ENCODE measurements around the gene CP.

The CP gene

DNA sequence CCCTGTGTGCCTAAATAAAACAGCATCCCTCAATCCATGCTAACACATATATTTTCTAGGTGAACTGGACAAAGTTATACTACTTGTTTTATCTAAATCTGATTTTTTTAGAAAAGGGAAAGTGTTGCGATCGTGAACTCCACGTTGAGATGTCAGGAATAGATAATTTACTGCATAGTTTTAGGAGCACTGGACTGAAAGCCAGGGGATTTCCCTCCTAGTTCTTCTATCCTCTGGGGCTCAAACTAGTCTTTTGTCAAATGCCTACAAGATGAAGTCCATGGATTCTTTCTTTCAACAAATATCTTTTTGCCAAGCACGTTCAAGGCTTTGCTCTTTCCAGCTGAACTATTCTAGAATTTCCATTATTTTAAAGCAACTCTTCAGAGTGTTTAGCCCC, 92.8 kb downstream of the CP start:
- DNase-seq (ENCODE audit: low read depth in 2 of 2, low spot score in 1 of 2), result no peak

DNA sequence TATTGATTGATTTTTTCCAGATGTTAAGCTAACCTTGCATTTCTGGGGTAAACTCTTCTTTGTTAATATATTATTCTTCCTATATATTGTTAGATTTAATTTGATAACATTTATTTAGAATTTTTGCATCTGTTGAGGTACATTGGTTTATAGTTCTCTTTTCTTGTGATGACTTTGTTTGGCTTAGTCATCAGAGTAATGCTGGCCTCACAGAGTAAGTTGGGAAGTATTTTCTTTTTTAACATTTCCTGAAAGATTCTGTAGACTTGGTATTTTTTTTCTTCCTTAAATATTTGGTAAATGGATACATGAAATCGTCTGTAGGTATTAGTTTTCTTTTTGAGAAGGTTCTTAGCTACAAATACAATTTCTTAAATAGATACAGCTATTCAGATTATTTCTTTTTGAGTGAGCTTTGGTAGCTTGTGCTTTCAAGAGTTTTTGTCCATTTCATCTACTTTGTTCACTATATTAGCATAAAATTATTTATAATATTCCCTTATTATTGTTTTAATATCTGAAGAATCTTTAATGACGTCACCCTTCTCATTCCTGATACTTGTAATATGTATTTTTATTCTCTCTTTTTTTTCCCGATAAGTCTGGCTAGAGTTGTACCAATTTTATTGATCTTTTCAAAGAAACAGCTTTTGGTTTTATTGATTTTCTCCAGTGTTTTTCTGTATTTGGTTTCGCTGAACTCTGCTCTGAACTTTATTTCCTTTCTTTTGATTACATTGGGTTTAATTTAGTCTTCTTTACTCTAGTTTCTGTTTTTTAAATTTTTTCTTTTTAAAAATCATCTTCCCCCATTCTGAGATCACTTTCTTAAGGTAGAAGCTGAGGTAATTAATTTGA, 98.7 kb downstream of the CP start:
- DNase-seq (ENCODE audit: low read depth in 2 of 2, low spot score in 1 of 2), result no peak
